ENCODE measurements around the gene TNNC1.

The TNNC1 gene

GRCh38 chr3:52438579-52439425, 15.0 kb downstream of the TNNC1 start:
- Histone ChIP-seq H3K4me1 (no peaks in the 10 kb centered on the region; the same call in 1 of the 2 replicates), H3K9me3 (no peaks in the 10 kb centered on the region), H3K36me3 (no peaks in the 10 kb centered on the region), H3K4me3 (ENCODE audit: low read depth, low read length) (no peak overlapping the region), H3K27me3 (no peaks in the 10 kb centered on the region)
- DNase-seq = no peak
- TF ChIP-seq, protein P1, sequence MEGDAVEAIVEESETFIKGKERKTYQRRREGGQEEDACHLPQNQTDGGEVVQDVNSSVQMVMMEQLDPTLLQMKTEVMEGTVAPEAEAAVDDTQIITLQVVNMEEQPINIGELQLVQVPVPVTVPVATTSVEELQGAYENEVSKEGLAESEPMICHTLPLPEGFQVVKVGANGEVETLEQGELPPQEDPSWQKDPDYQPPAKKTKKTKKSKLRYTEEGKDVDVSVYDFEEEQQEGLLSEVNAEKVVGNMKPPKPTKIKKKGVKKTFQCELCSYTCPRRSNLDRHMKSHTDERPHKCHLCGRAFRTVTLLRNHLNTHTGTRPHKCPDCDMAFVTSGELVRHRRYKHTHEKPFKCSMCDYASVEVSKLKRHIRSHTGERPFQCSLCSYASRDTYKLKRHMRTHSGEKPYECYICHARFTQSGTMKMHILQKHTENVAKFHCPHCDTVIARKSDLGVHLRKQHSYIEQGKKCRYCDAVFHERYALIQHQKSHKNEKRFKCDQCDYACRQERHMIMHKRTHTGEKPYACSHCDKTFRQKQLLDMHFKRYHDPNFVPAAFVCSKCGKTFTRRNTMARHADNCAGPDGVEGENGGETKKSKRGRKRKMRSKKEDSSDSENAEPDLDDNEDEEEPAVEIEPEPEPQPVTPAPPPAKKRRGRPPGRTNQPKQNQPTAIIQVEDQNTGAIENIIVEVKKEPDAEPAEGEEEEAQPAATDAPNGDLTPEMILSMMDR (IDR thresholded peaks at IDR 0.05; ENCODE audit: low read depth, low read length) = no peak

GRCh38 chr3:52438104-52438376, 15.8 kb downstream of the TNNC1 start:
- Histone ChIP-seq H3K36me3 (no peaks in the 10 kb centered on the region), H3K4me1 (no peaks in the 10 kb centered on the region; the same call in 1 of the 2 replicates), H3K27me3 (no peaks in the 10 kb centered on the region), H3K9me3 (no peaks in the 10 kb centered on the region), H3K4me3 (ENCODE audit: low read depth, low read length) (no peak overlapping the region)
- DNase-seq = no peak
- TF ChIP-seq, protein P1 (IDR thresholded peaks at IDR 0.05; ENCODE audit: low read depth, low read length) = no peak

- TF ChIP-seq, protein P1 (IDR thresholded peaks at IDR 0.05; ENCODE audit: low read depth, low read length) = no peak
- Histone ChIP-seq H3K4me3 (ENCODE audit: low read depth, low read length) (no peak overlapping the region), H3K27me3 (no peaks in the 10 kb centered on the region), H3K36me3 (no peaks in the 10 kb centered on the region), H3K4me1 (no peaks in the 10 kb centered on the region; the same call in 1 of the 2 replicates), H3K9me3 (no peaks in the 10 kb centered on the region)
- DNase-seq = no peak
Measured at GRCh38 chr3:52437326-52438103, 16.3 kb downstream of the TNNC1 start.

DNA sequence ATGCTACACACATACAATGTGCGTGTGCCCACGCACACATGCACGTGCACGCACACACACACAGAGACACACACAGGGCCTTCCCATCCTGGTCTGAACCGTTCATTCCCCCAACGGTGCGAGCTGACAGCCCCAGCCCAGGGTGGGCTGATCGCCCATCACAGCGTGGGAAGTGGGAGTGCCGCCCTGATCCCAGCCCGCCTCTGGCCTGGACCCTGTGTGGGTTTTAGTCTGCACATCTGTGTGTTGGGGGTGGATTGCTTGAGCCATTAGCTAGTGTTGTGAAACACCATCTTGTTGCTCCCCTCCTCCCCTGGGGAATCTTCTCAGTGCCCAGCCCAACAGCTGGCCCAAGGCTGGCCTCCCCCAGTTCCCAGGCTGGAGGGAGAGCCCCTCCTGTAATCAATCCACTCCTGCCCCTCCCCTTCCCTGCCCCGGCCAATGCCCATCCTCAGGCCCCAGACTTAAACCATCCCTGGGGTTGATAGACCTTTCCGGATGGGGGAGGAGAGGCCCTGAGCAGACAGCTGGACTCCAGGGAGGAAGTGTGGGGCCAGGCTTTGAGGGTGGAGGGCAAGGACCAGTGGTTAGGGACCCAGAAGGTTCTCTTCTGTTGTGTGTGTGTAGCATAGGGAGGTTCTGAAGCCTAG, 17.2 kb downstream of the TNNC1 start:
- TF ChIP-seq, protein P1 (IDR thresholded peaks at IDR 0.05; ENCODE audit: low read depth, low read length) = no peak
- H3K36me3 ChIP-seq = no peaks in the 10 kb centered on the region

GRCh38 chr3:52435246-52436101, 18.4 kb downstream of the TNNC1 start:
- H3K4me3 ChIP-seq (ENCODE audit: low read depth, low read length) = no peak overlapping the region
- H3K4me1 ChIP-seq = no peaks in the 10 kb centered on the region; the same call in 1 of the 2 replicates
- H3K27me3 ChIP-seq = no peaks in the 10 kb centered on the region
- no peaks in the 10 kb centered on the region for H3K36me3 ChIP-seq
- no peaks in the 10 kb centered on the region for H3K9me3 ChIP-seq
- TF ChIP-seq, protein P1 (IDR thresholded peaks at IDR 0.05; ENCODE audit: low read depth, low read length) = no peak
- peak; percentile 32 for DNase-seq

More for the DNA sequence above, 17.2 kb downstream of the TNNC1 start:
- H3K27me3 ChIP-seq = no peaks in the 10 kb centered on the region
- DNase-seq = no peak
- H3K4me1 ChIP-seq = no peaks in the 10 kb centered on the region; the same call in 1 of the 2 replicates
- H3K9me3 ChIP-seq = no peaks in the 10 kb centered on the region
- no peak overlapping the region for H3K4me3 ChIP-seq (ENCODE audit: low read depth, low read length)

All from BE2C (cell line).